Esophagus muscularis mucosa (tissue), 4 donors: ENCODE data around the gene FADS6. TPM values are rescaled to one million over a fixed set of nuclear protein-coding genes. Genes with fewer than 3 reads are reported as not detected.

Source experiments
- DNase-seq: peaks from one replicate; pipeline ENCODE4 v3.0.0-alpha.2; 2017; ENCODE audit errors: extremely low spot score
- H3K27ac ChIP-seq, 4 donors: fragments of 200-600 bp; sonication (generic); replicated peaks in 1 of 4; 1 replicate in 3 of 4; 2 replicates in 1 of 4; pipeline ENCODE4 v1.5.1; 2016 to 2019; ENCODE audit warnings: mild to moderate bottlenecking in 1 of 4
- H3K27me3 ChIP-seq, 4 donors: fragments of 200-600 bp; sonication (generic); one replicate each; pipeline versions ENCODE4 v1.5.1 to v1.6.0; 2016 to 2019
- H3K36me3 ChIP-seq, 4 donors: fragments of 200-600 bp; sonication (generic); one replicate each; pipeline ENCODE4 v1.5.1; 2016 to 2019
- H3K4me1 ChIP-seq, 4 donors: fragments of 200-600 bp; sonication (generic); one replicate each; pipeline ENCODE4 v1.5.1; 2016 to 2019
- H3K4me3 ChIP-seq, 4 donors: fragments of 200-600 bp; sonication (generic); 1 replicate in 2 of 4; 2 replicates in 2 of 4; pipeline ENCODE4 v1.5.1; 2016 to 2019; ENCODE audit warnings: mild to moderate bottlenecking in 4 of 4, moderate library complexity in 1 of 4
- H3K9me3 ChIP-seq, 4 donors: fragments of 200-600 bp; sonication (generic); 1 replicate in 3 of 4; 2 replicates in 1 of 4; pipeline ENCODE4 v1.5.1; 2016 to 2019
- CTCF ChIP-seq, 3 experiments: fragments of 200-600 bp in 2 of 3; fragments of 450-650 bp in 1 of 3; sonication (generic) in 2 of 3; IDR thresholded peaks; one replicate each; pipeline ENCODE4 v1.5.1; 2017 to 2019; ENCODE audit warnings: antibody characterized with exemption in 3 of 3, mild to moderate bottlenecking in 2 of 3, moderate library complexity in 1 of 3
- EP300 ChIP-seq: sonication (generic); formaldehyde crosslinking; IDR thresholded peaks from one replicate; pipeline ENCODE4 v1.6.1; 2017; ENCODE audit warnings: antibody characterized with exemption
- POLR2A ChIP-seq: fragments of 450-650 bp; IDR thresholded peaks from one replicate; pipeline ENCODE4 v1.6.1; 2017; ENCODE audit warnings: antibody characterized with exemption, moderate library complexity, mild to moderate bottlenecking, low read depth
- POLR2AphosphoS5 ChIP-seq, 2 donors: sonication (generic); formaldehyde crosslinking; IDR thresholded peaks; one replicate each; pipeline ENCODE4 v1.6.1; 2017; ENCODE audit warnings: antibody characterized with exemption in 2 of 2
- WGBS: methylation state at CpG from one replicate; pipeline ENCODE4 v1.1.5; 2018; 5-methylcytosine and 5-hydroxymethylcytosine counted together
- intact Hi-C: fragments of 100-400 bp; cut with DNase I; formaldehyde crosslinking; loops from one replicate; pipeline ENCODE4 v1.15.1; 2023
- total RNA-seq, 4 donors: library from RNA; depleted of rRNA; stranded (reverse); fragments of >200 nt; gene quantifications; one replicate each; pipeline versions ENCODE4 v1.1.0 to v1.2.1, GENCODE V29; 2016

Gene FADS6
- total RNA-seq, 4 donors from 2014 or later: 0.33 TPM; not detected in 3

GRCh38 chr17:74892013-74892841 lies 1.2 kb downstream of the FADS6 start:
- WGBS: 69% methylated on average over 19 of the region's 20 CpGs
- H3K27me3 ChIP-seq: peaks cover 0 to 92% (median 28%) of the 10 kb centered on the region in 4 donors
- no peak for DNase-seq
- H3K36me3 ChIP-seq: no peaks in the 10 kb centered on the region
- no peaks in the 10 kb centered on the region for H3K9me3 ChIP-seq
- TF ChIP-seq POLR2A (no peak), POLR2AphosphoS5 (IDR thresholded peaks at IDR 0.05) (no peak), CTCF (IDR thresholded peaks at IDR 0.05) (no peak), EP300 (no peak)
- no peak overlapping the region for H3K27ac ChIP-seq
- peaks cover 7 to 16% (median 13%) of the 10 kb centered on the region in 4 donors for H3K4me1 ChIP-seq
- H3K4me3 ChIP-seq: peak overlapping the region in 1 of 4 donors; percentile 44
- intact Hi-C loops: no loop called here

- Histone ChIP-seq H3K4me3 (no peak overlapping the region), H3K4me1 (peaks cover 7 to 16% (median 13%) of the 10 kb centered on the region in 4 donors), H3K36me3 (no peaks in the 10 kb centered on the region), H3K27me3 (peaks cover 0 to 86% (median 28%) of the 10 kb centered on the region in 4 donors), H3K9me3 (no peaks in the 10 kb centered on the region), H3K27ac (no peak overlapping the region)
- 91% methylated on average over 7 of the region's 7 CpGs for WGBS
- no peak for DNase-seq
- intact Hi-C loops: no loop called here
- TF ChIP-seq POLR2A: no peak
- no peak for TF ChIP-seq EP300
- TF ChIP-seq POLR2AphosphoS5 (IDR thresholded peaks at IDR 0.05): no peak
- TF ChIP-seq CTCF (IDR thresholded peaks at IDR 0.05): no peak
Measured at GRCh38 chr17:74890554-74890953, 2.9 kb downstream of the FADS6 start.

GRCh38 chr17:74888469-74888868 lies 5.0 kb downstream of the FADS6 start:
- H3K4me3 ChIP-seq: no peak overlapping the region
- peaks cover 4 to 10% (median 8%) of the 10 kb centered on the region in 4 donors for H3K4me1 ChIP-seq
- TF ChIP-seq POLR2AphosphoS5 (IDR thresholded peaks at IDR 0.05) (no peak), CTCF (IDR thresholded peaks at IDR 0.05) (no peak), EP300 (no peak), POLR2A (no peak)
- H3K27ac ChIP-seq: no peak overlapping the region
- no peaks in the 10 kb centered on the region for H3K36me3 ChIP-seq
- intact Hi-C loops: no loop called here
- DNase-seq: no peak
- no peaks in the 10 kb centered on the region for H3K9me3 ChIP-seq
- 65% methylated on average over 13 of the region's 13 CpGs for WGBS
- peaks cover 0 to 79% (median 13%) of the 10 kb centered on the region in 4 donors for H3K27me3 ChIP-seq

GRCh38 chr17:74883241-74883745 lies 10.1 kb downstream of the FADS6 start:
- WGBS: 67% methylated on average over 15 of the region's 15 CpGs
- H3K27me3 ChIP-seq: peaks cover 0 to 78% (median 0%) of the 10 kb centered on the region in 4 donors

More at GRCh38 chr17:74883241-74883745, 10.1 kb downstream of the FADS6 start:
- Histone ChIP-seq H3K4me1 (peaks cover 0 to 2% (median under 1%) of the 10 kb centered on the region in 4 donors), H3K4me3 (no peak overlapping the region), H3K27ac (no peak overlapping the region), H3K9me3 (no peaks in the 10 kb centered on the region), H3K36me3 (no peaks in the 10 kb centered on the region)
- TF ChIP-seq POLR2AphosphoS5 (IDR thresholded peaks at IDR 0.05) (no peak), CTCF (IDR thresholded peaks at IDR 0.05) (no peak), EP300 (no peak), POLR2A (no peak)
- DNase-seq: no peak
- intact Hi-C loops: no loop called here
